GM12878 (cell line): ENCODE measurements around the gene SYCP3. TPM values are rescaled to one million over a fixed set of nuclear protein-coding genes. Genes with fewer than 3 reads are reported as not detected.

Experiments
- ATAC-seq: fragments of 200-7000 bp; cut with Tn5 transposase; 3 replicates; pipeline ENCODE4 v1.9.1; 2020; ENCODE audit warnings: mild to moderate bottlenecking, moderate library complexity
- BruUV-seq: library from RNA; stranded (reverse); fragments of 400-500 nt; replicated peaks from 2 replicates; lab custom pipeline; 2021; lab: Mats Ljungman, UMichigan
- CTCF ChIA-PET: fragments of 300-600 bp; sonication (Branson Sonifier 250); formaldehyde crosslinking; extraction: SDS; loops from one replicate; lab custom pipeline; 2021; ENCODE audit warnings: inconsistent platforms; lab: Yijun Ruan, JAX
- POLR2A ChIA-PET: fragments of 350-600 bp; formaldehyde crosslinking; extraction: SDS; loops from one replicate; lab custom pipeline; 2021; ENCODE audit warnings: inconsistent platforms; lab: Charles Lee
- RAD21 ChIA-PET: fragments of 300-600 bp; sonication (Branson Sonifier 250); formaldehyde crosslinking; loops from one replicate; lab custom pipeline; 2023; ENCODE audit warnings: antibody characterized with exemption; ENCODE audit not compliant: unreplicated experiment; lab: Charles Lee
- SMC1A ChIA-PET: fragments of 300-600 bp; sonication (Branson Sonifier 250); formaldehyde crosslinking; loops from one replicate; lab custom pipeline; 2023; ENCODE audit not compliant: unreplicated experiment, uncharacterized antibody; lab: Charles Lee
- DNase-seq: peaks from one replicate; pipeline ENCODE4 v3.0.0-alpha.2; 2011; ENCODE audit warnings: low read depth, low spot score
- FAIRE-seq: peaks from 3 replicates; lab custom pipeline; 2011; peaks lifted over from hg19 to GRCh38; lab: Jason Lieb, UNC
- H2AFZ ChIP-seq: 2 replicates; pipeline ENCODE4 v1.6.0; 2011; ENCODE audit warnings: low read depth, low read length, control low read depth; ENCODE audit not compliant: control insufficient read depth
- H3K27ac ChIP-seq: 2 replicates; pipeline ENCODE4 v1.5.1; 2011; ENCODE audit warnings: control low read depth; ENCODE audit not compliant: control insufficient read depth, insufficient read depth
- H3K27me3 ChIP-seq, 2 experiments: replicated peaks in 1 of 2; 2 replicates each; pipeline versions ENCODE4 v1.6.0 to v1.6.1; 2011; ENCODE audit warnings: low read length in 1 of 2; ENCODE audit not compliant: control insufficient read depth in 2 of 2, insufficient read depth in 2 of 2
- H3K36me3 ChIP-seq, 2 experiments: 2 replicates each; pipeline ENCODE4 v1.5.1; 2011; ENCODE audit warnings: low read length in 1 of 2; ENCODE audit not compliant: control insufficient read depth in 2 of 2, insufficient read depth in 2 of 2
- H3K4me1 ChIP-seq: 2 replicates; pipeline ENCODE4 v1.6.1; 2011; ENCODE audit warnings: mild to moderate bottlenecking, low read length, moderate library complexity, mixed read lengths; ENCODE audit not compliant: control insufficient read depth, insufficient read depth
- H3K4me2 ChIP-seq: 2 replicates; pipeline ENCODE4 v1.6.0; 2011; ENCODE audit warnings: control low read depth; ENCODE audit not compliant: control insufficient read depth, insufficient read depth
- H3K4me3 ChIP-seq: fragments of 200-600 bp; sonication (generic); 2 replicates; pipeline ENCODE4 v1.5.1; 2016
- H3K79me2 ChIP-seq: 2 replicates; pipeline ENCODE4 v1.6.0; 2011; ENCODE audit warnings: low read length; ENCODE audit not compliant: control insufficient read depth, insufficient read depth
- H3K9ac ChIP-seq: 2 replicates; pipeline ENCODE4 v1.8.0; 2011; ENCODE audit warnings: low read length, control low read depth, mixed read lengths; ENCODE audit not compliant: control insufficient read depth, insufficient read depth
- H3K9me3 ChIP-seq: replicated peaks from 3 replicates; pipeline ENCODE4 v1.5.1; 2011; ENCODE audit warnings: mild to moderate bottlenecking, low read length; ENCODE audit not compliant: control insufficient read depth, insufficient read depth
- H4K20me1 ChIP-seq: 2 replicates; pipeline ENCODE4 v1.6.0; 2011; ENCODE audit not compliant: control insufficient read depth, insufficient read depth
- CHD4 ChIP-seq: fragments of 200-600 bp; sonication (generic); IDR thresholded peaks from 2 replicates; pipeline ENCODE4 v1.6.1; 2016; ENCODE audit warnings: mild to moderate bottlenecking
- IKZF2 ChIP-seq, 2 experiments: fragments of 450-650 bp; IDR thresholded peaks; 2 replicates each; pipeline ENCODE4 v1.6.1; 2017; ENCODE audit warnings: mild to moderate bottlenecking in 2 of 2, moderate library complexity in 2 of 2
- JUND ChIP-seq: IDR thresholded peaks from 2 replicates; pipeline ENCODE4 v1.6.1; 2012; ENCODE audit warnings: low read depth, mild to moderate bottlenecking, low read length, improper control_type of control experiment, moderate library complexity
- KLF5 ChIP-seq: fragments of 450-650 bp; IDR thresholded peaks from 2 replicates; pipeline ENCODE4 v1.6.1; 2014; ENCODE audit warnings: mild to moderate bottlenecking; ENCODE audit not compliant: partially characterized antibody
- MXI1 ChIP-seq: fragments of 150-350 bp; IDR thresholded peaks from 2 replicates; pipeline ENCODE4 v1.6.1; 2011; ENCODE audit warnings: low read depth, mild to moderate bottlenecking, inconsistent platforms, low read length, improper control_type of control experiment
- MYB ChIP-seq: fragments of 150-350 bp; IDR thresholded peaks from 2 replicates; pipeline ENCODE4 v1.6.1; 2014; ENCODE audit warnings: mild to moderate bottlenecking, low read depth, low read length, borderline replicate concordance
- NFYB ChIP-seq: IDR thresholded peaks from 2 replicates; pipeline ENCODE4 v1.6.1; 2011; ENCODE audit warnings: low read depth, mild to moderate bottlenecking, low read length, improper control_type of control experiment, moderate library complexity; ENCODE audit not compliant: insufficient read depth
- PAX8 ChIP-seq: fragments of 450-650 bp; IDR thresholded peaks from 2 replicates; pipeline ENCODE4 v1.6.1; 2017; ENCODE audit warnings: mild to moderate bottlenecking, moderate library complexity
- PML ChIP-seq: IDR thresholded peaks from 2 replicates; pipeline ENCODE4 v1.6.1; 2012; ENCODE audit warnings: low read length, inconsistent platforms
- POU2F2 ChIP-seq: IDR thresholded peaks from 3 replicates; pipeline ENCODE4 v1.6.1; 2011; ENCODE audit warnings: low read depth, mild to moderate bottlenecking, low read length, borderline replicate concordance
- RCOR1 ChIP-seq: conservative IDR thresholded peaks from 2 replicates; pipeline ENCODE4 v1.6.1; 2012; ENCODE audit warnings: low read depth, low read length, improper control_type of control experiment
- SUZ12 ChIP-seq: fragments of 200-600 bp; sonication (generic); IDR thresholded peaks from one replicate; pipeline ENCODE4 v1.6.1; 2018; ENCODE audit warnings: antibody characterized with exemption, mild to moderate bottlenecking; ENCODE audit not compliant: unreplicated experiment
- YBX1 ChIP-seq: fragments of 450-650 bp; IDR thresholded peaks from 2 replicates; pipeline ENCODE4 v1.6.1; 2016; ENCODE audit warnings: antibody characterized with exemption
- ZZZ3 ChIP-seq: IDR thresholded peaks from 2 replicates; pipeline ENCODE4 v1.6.1; 2011; ENCODE audit warnings: low read depth; ENCODE audit not compliant: control insufficient read depth, insufficient read length
- WGBS: methylation state at CpG from one replicate; pipeline ENCODE4 v1.1.6; 2016; ENCODE audit warnings: low lambda C conversion rate; ENCODE audit not compliant: insufficient replicate concordance, insufficient coverage; ENCODE audit errors: missing lambda C conversion rate; 5-methylcytosine and 5-hydroxymethylcytosine counted together
- in situ Hi-C: fragments of 300-500 bp; cut with MboI; formaldehyde crosslinking; loops from 9 replicates; pipeline ENCODE4 v1.14.3; 2018; ENCODE audit warnings: mixed read lengths
- intact Hi-C: fragments of 100-400 bp; cut with micrococcal nuclease; formaldehyde crosslinking; loops from one replicate; pipeline ENCODE4 v1.14.2; 2022; ENCODE audit not compliant: unreplicated experiment
- polyA plus RNA-seq, 11 experiments: library from polyadenylated mRNA; depleted of rRNA in 4 of 11; unstranded in 6 of 11; stranded (reverse) in 5 of 11; fragments of >200 nt; fragmentation: Nextera tagmentation in 4 of 11; fragmentation: Illumina TruSeq in 1 of 11; extraction: Ambion mirVana in 4 of 11; extraction: Trizol in 1 of 11; gene quantifications; 1 replicate in 1 of 11; 2 replicates in 10 of 11; pipeline versions ENCODE4 v1.2.1 to v1.2.3, GENCODE V29; 2011 to 2016; ENCODE audit warnings: inconsistent platforms in 2 of 11, missing spikeins in 2 of 11, low read depth in 1 of 11
- total RNA-seq, 4 experiments: library from RNA; depleted of rRNA in 3 of 4; stranded (reverse); fragments of >200 nt in 3 of 4; fragmentation: Illumina TruSeq in 1 of 4; extraction: Trizol in 1 of 4; gene quantifications; 2 replicates each; pipeline versions ENCODE4 v1.2.1 to v1.2.3, GENCODE V29; 2013 to 2021

SYCP3 gene
- total and polyA plus RNA-seq, 10 of the 15 experiments (the other 5 are each of a cell fraction or from before 2014, with no cell fraction given): 0.08 to 0.58 (median 0.21) TPM

- Histone ChIP-seq H2AFZ (no peak overlapping the region), H3K79me2 (no peaks in the 10 kb centered on the region), H3K4me3 (no peak overlapping the region)
- RAD21 ChIA-PET: interaction anchor here (0.6 to 2.4 kb wide), 4 partner anchors 48 to 923 kb away, joined by 5 to 14 read pairs (median 9); partner anchors contain the start of gene GNPTAB
- in situ Hi-C loops: loop anchor here (10.0 kb wide), 1 partner anchor 55 kb away; the partner anchor contains the start of gene GNPTAB
- TF ChIP-seq JUND (no peak), PML (no peak), ZZZ3 (no peak), SUZ12 (no peak), CHD4 (no peak), KLF5 (no peak), IKZF2 (IDR thresholded peaks at IDR 0.05) (no peak), POU2F2 (no peak), PAX8 (no peak), YBX1 (no peak), NFYB (no peak), MYB (no peak), MXI1 (no peak), RCOR1 (no peak)
- TF ChIP-seq, all 136 proteins: peak for 0
- no peak for DNase-seq
- no TSS peak for BruUV-seq
- no peak overlapping the region for H3K27ac ChIP-seq
- no peaks in the 10 kb centered on the region for H3K27me3 ChIP-seq
- H3K4me1 ChIP-seq: no peaks in the 10 kb centered on the region
- FAIRE-seq: no peak
- intact Hi-C loops: loop anchor here (10.0 kb wide), 2 partner anchors 285 to 1035 kb away; partner anchors contain the start of gene WASHC3
- ChIA-PET CTCF (interaction anchor here (0.8 to 7.6 kb wide), 11 partner anchors 14 to 1037 kb away, joined by 3 to 63 read pairs (median 5); partner anchors contain the start of gene GNPTAB), POLR2A (interaction anchor here (0.5 to 0.9 kb wide), 3 partner anchors 11 to 257 kb away, joined by 3 to 5 read pairs (median 3); no protein-coding TSS in a partner anchor), SMC1A (interaction anchor here (0.7 to 4.0 kb wide), 11 partner anchors 13 to 933 kb away, joined by 3 to 30 read pairs (median 4); partner anchors contain the start of gene GNPTAB)
- no peaks in the 10 kb centered on the region for H3K9me3 ChIP-seq
- ATAC-seq: no peak
- 95% methylated on average over 6 of the region's 6 CpGs for WGBS
- no peaks in the 10 kb centered on the region for H4K20me1 ChIP-seq
- peaks cover 3 to 9% of the 10 kb centered on the region in 2 experiments; a peak in 3 of 4 replicates for H3K36me3 ChIP-seq
- H3K9ac ChIP-seq: no peak overlapping the region
- H3K4me2 ChIP-seq: no peak overlapping the region
Measured at GRCh38 chr12:101779626-101780025, 40.4 kb upstream of the SYCP3 start.
